Endothelial cell of umbilical vein (primary cell): ENCODE results near the gene PCBP4. TPM values are rescaled to one million over a fixed set of nuclear protein-coding genes. Genes with fewer than 3 reads are reported as not detected.

ENCODE experiments used
- BruUV-seq: library from RNA; stranded (reverse); fragments of 400-500 nt; replicated peaks from 2 replicates; lab custom pipeline; 2021; lab: Mats Ljungman, UMichigan
- CTCF ChIA-PET: fragments of 300-600, 350-600 bp; sonication (Branson Sonifier 250); formaldehyde crosslinking; loops from one replicate; lab custom pipeline; 2021; ENCODE audit warnings: antibody characterized with exemption, inconsistent platforms; lab: Charles Lee
- POLR2A ChIA-PET: fragments of 300-600, 350-600 bp; sonication (Branson Sonifier 250); formaldehyde crosslinking; loops from one replicate; lab custom pipeline; 2021; ENCODE audit warnings: antibody characterized with exemption, inconsistent platforms; lab: Charles Lee
- DNase-seq: peaks from one replicate; pipeline ENCODE4 v3.0.0-alpha.2; 2011; ENCODE audit warnings: low read depth, low spot score
- FAIRE-seq: peaks from 2 replicates; lab custom pipeline; 2011; peaks lifted over from hg19 to GRCh38; lab: Jason Lieb, UNC
- H2AFZ ChIP-seq: 2 replicates; pipeline ENCODE4 v1.6.0; 2012; ENCODE audit warnings: low read depth, low read length, control low read depth, inconsistent platforms
- H3K27ac ChIP-seq: 2 replicates; pipeline ENCODE4 v1.5.1; 2011; ENCODE audit warnings: low read depth, mild to moderate bottlenecking, control low read depth, low read length, moderate library complexity; ENCODE audit not compliant: insufficient read depth
- H3K27me3 ChIP-seq, 2 experiments: 2 replicates each; pipeline versions ENCODE4 v1.6.0 to v1.6.1; 2011; ENCODE audit warnings: low read length in 2 of 2, mixed read lengths in 1 of 2; ENCODE audit not compliant: control insufficient read depth in 2 of 2, insufficient read depth in 2 of 2
- H3K36me3 ChIP-seq, 2 experiments: 2 replicates in 1 of 2; 3 replicates in 1 of 2; pipeline ENCODE4 v1.5.1; 2011; ENCODE audit warnings: low read length in 2 of 2, mild to moderate bottlenecking in 1 of 2, moderate library complexity in 1 of 2; ENCODE audit not compliant: control insufficient read depth in 2 of 2, insufficient read depth in 2 of 2; ENCODE audit errors: extremely low read depth in 1 of 2
- H3K4me1 ChIP-seq: 3 replicates; pipeline ENCODE4 v1.5.1; 2011; ENCODE audit warnings: mild to moderate bottlenecking, low read length; ENCODE audit not compliant: control insufficient read depth, insufficient read depth; ENCODE audit errors: extremely low read depth
- H3K4me2 ChIP-seq: 2 replicates; pipeline ENCODE4 v1.6.1; 2011; ENCODE audit warnings: low read length, control low read depth, mixed read lengths; ENCODE audit not compliant: insufficient read depth
- H3K4me3 ChIP-seq, 3 experiments: fragments of 200-600 bp in 1 of 3; sonication (generic), shearing (Covaris generic) in 1 of 3; replicated peaks in 1 of 3; 2 replicates each; pipeline ENCODE4 v1.5.1; 2011 to 2016; ENCODE audit warnings: control low read depth in 3 of 3, low read length in 3 of 3, mild to moderate bottlenecking in 2 of 3, inconsistent platforms in 1 of 3, low read depth in 1 of 3, moderate library complexity in 1 of 3; ENCODE audit not compliant: insufficient read depth in 1 of 3
- H3K79me2 ChIP-seq: 2 replicates; pipeline ENCODE4 v1.6.0; 2012; ENCODE audit warnings: low read length, inconsistent platforms; ENCODE audit not compliant: control insufficient read depth, insufficient read depth
- H3K9ac ChIP-seq: replicated peaks from 2 replicates; pipeline ENCODE3; 2011; ENCODE audit warnings: low read length, control low read depth; ENCODE audit not compliant: insufficient read depth; ENCODE audit errors: extremely low read depth
- H3K9me1 ChIP-seq: replicated peaks from 3 replicates; pipeline ENCODE4 v1.6.0; 2011; ENCODE audit warnings: mild to moderate bottlenecking, low read length; ENCODE audit not compliant: control insufficient read depth, insufficient read depth; ENCODE audit errors: extremely low read depth
- H3K9me3 ChIP-seq: replicated peaks from 2 replicates; pipeline ENCODE4 v1.5.1; 2012; ENCODE audit warnings: low read length, inconsistent platforms; ENCODE audit not compliant: control insufficient read depth, insufficient read depth
- H4K20me1 ChIP-seq: replicated peaks from 2 replicates; pipeline ENCODE3; 2011; ENCODE audit warnings: mild to moderate bottlenecking, low read length; ENCODE audit not compliant: control insufficient read depth, insufficient read depth; ENCODE audit errors: extremely low read depth
- EZH2 ChIP-seq: IDR thresholded peaks from 2 replicates; pipeline ENCODE4 v1.6.1; 2012; ENCODE audit warnings: borderline replicate concordance, low read depth, mild to moderate bottlenecking, moderate library complexity, low read length, inconsistent platforms; ENCODE audit not compliant: severe bottlenecking
- FOS ChIP-seq: IDR thresholded peaks from 2 replicates; pipeline ENCODE4 v1.6.1; 2011; ENCODE audit warnings: mild to moderate bottlenecking, low read length, moderate library complexity, borderline replicate concordance; ENCODE audit not compliant: insufficient read depth
- GATA2 ChIP-seq: IDR thresholded peaks from 2 replicates; pipeline ENCODE4 v1.7.0; 2011; ENCODE audit warnings: low read depth, mild to moderate bottlenecking, moderate library complexity, mixed read lengths, low read length; ENCODE audit not compliant: insufficient read length, insufficient read depth
- JUN ChIP-seq: IDR thresholded peaks from 2 replicates; pipeline ENCODE4 v1.6.1; 2011; ENCODE audit warnings: borderline replicate concordance, low read depth; ENCODE audit not compliant: insufficient read length, insufficient read depth
- MYC ChIP-seq: IDR thresholded peaks from one replicate; pipeline ENCODE4 v1.6.1; 2011; ENCODE audit warnings: mild to moderate bottlenecking, low read depth, low read length
- POLR2A ChIP-seq: IDR thresholded peaks from 2 replicates; pipeline ENCODE4 v1.6.1; 2012; ENCODE audit warnings: low read depth, mild to moderate bottlenecking, control low read depth, low read length
- POLR2AphosphoS5 ChIP-seq: IDR thresholded peaks from 2 replicates; pipeline ENCODE4 v1.6.1; 2012; ENCODE audit warnings: low read depth, mild to moderate bottlenecking, control low read depth, low read length, moderate library complexity; ENCODE audit not compliant: insufficient read depth
- dilution Hi-C: fragments of 300-500 bp; cut with MboI; formaldehyde crosslinking; loops from one replicate; pipeline ENCODE4 v1.15.0; 2019; ENCODE audit warnings: low sequenced_read_pairs; ENCODE audit not compliant: extremely low pct_ligation_motif_present
- intact Hi-C: fragments of 100-400 bp; cut with micrococcal nuclease; formaldehyde crosslinking; loops from one replicate; pipeline ENCODE4 v1.10.0; 2022
- polyA plus RNA-seq, 4 experiments: library from polyadenylated mRNA; depleted of rRNA in 3 of 4; stranded (reverse) in 3 of 4; unstranded in 1 of 4; fragments of >200 nt; gene quantifications; 2 replicates each; pipeline versions ENCODE4 v1.2.1 to v1.2.3, GENCODE V29; 2011 to 2012; ENCODE audit warnings: missing spikeins in 1 of 4
- total RNA-seq: library from RNA; stranded (reverse); gene quantifications from 2 replicates; pipeline ENCODE4 v1.2.3, GENCODE V29; 2021
- TF ChIP-seq, protein P1 (sequence below), 2 donors: IDR thresholded peaks; 1 replicate in 1 of 2; 2 replicates in 1 of 2; pipeline ENCODE4 v1.5.1; 2011; ENCODE audit warnings: low read length in 2 of 2, mild to moderate bottlenecking in 2 of 2, moderate library complexity in 2 of 2, control low read depth in 1 of 2, inconsistent platforms in 1 of 2, low read depth in 1 of 2; ENCODE audit not compliant: insufficient read depth in 1 of 2; ENCODE audit errors: extremely low read depth in 1 of 2
- TF ChIP-seq, protein P2 (sequence below): IDR thresholded peaks from 2 replicates; pipeline ENCODE4 v1.6.1; 2011; ENCODE audit not compliant: insufficient read depth, insufficient read length

The PCBP4 gene
- total and polyA plus RNA-seq, 2 donors (not counting 3 experiments of a cell fraction or from before 2014, with no cell fraction given) = 46.5 to 63.1 TPM

DNA sequence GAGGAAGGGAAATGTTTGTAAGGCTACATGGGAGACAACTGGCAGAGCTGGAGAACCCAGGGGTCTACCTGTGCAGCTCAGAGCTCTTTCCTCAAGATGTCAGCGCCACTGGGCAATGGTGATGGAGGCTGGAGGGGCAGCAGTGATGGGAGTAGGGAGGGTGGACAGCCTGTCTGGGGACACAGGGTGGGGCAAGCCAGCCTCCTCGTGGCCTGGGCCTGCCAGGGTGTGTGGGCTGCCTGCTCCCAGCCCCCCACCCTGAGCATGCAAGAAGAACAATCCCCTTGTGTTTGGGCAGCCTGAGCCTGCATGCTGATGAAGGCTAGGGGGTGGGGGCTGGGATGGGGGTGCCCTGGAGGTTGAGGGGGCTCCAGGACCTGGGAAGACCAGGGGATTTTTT lies 1.2 kb downstream of the PCBP4 start:
- no TSS peak for BruUV-seq
- dilution Hi-C loops = no loop called here
- no peaks in the 10 kb centered on the region for H4K20me1 ChIP-seq

More for the DNA sequence above, 1.2 kb downstream of the PCBP4 start:
- no peak for DNase-seq
- no peaks in the 10 kb centered on the region for H3K27me3 ChIP-seq
- intact Hi-C loops = no loop called here
- H3K4me3 ChIP-seq = no peak overlapping the region
- no peak overlapping the region for H3K27ac ChIP-seq
- ChIA-PET POLR2A (no interaction called here), CTCF (no interaction called here)
- H3K4me1 ChIP-seq = peaks cover 4% of the 10 kb centered on the region
- H3K79me2 ChIP-seq = no peaks in the 10 kb centered on the region
- no peaks in the 10 kb centered on the region for H3K9me1 ChIP-seq
- H3K4me2 ChIP-seq = peak overlapping the region; percentile 83
- FAIRE-seq = no peak
- TF ChIP-seq, protein P1, sequence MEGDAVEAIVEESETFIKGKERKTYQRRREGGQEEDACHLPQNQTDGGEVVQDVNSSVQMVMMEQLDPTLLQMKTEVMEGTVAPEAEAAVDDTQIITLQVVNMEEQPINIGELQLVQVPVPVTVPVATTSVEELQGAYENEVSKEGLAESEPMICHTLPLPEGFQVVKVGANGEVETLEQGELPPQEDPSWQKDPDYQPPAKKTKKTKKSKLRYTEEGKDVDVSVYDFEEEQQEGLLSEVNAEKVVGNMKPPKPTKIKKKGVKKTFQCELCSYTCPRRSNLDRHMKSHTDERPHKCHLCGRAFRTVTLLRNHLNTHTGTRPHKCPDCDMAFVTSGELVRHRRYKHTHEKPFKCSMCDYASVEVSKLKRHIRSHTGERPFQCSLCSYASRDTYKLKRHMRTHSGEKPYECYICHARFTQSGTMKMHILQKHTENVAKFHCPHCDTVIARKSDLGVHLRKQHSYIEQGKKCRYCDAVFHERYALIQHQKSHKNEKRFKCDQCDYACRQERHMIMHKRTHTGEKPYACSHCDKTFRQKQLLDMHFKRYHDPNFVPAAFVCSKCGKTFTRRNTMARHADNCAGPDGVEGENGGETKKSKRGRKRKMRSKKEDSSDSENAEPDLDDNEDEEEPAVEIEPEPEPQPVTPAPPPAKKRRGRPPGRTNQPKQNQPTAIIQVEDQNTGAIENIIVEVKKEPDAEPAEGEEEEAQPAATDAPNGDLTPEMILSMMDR (IDR thresholded peaks at IDR 0.05; ENCODE audit: extremely low read depth in 1 of 2, insufficient read depth in 1 of 2, low read depth in 1 of 2, low read length in 2 of 2) = no peak
- TF ChIP-seq POLR2A (no peak), POLR2AphosphoS5 (no peak), GATA2 (no peak), JUN (no peak), FOS (no peak), EZH2 (no peak), MYC (no peak)
- TF ChIP-seq, protein P2, sequence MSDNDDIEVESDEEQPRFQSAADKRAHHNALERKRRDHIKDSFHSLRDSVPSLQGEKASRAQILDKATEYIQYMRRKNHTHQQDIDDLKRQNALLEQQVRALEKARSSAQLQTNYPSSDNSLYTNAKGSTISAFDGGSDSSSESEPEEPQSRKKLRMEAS = no peak
- no peaks in the 10 kb centered on the region for H3K9me3 ChIP-seq
- H3K9ac ChIP-seq = no peak overlapping the region
- H2AFZ ChIP-seq = no peak overlapping the region
- no peaks in the 10 kb centered on the region for H3K36me3 ChIP-seq
